CD4-positive, alpha-beta T cell (primary cell): ENCODE measurements around the gene MAN2A2. TPM values are rescaled to one million over a fixed set of nuclear protein-coding genes. Genes with fewer than 3 reads are reported as not detected.

Source experiments
- ATAC-seq: fragments of 200-7000 bp; cut with Tn5 transposase; one replicate; pipeline ENCODE4 v1.10.0; 2022; ENCODE audit warnings: mild to moderate bottlenecking; ENCODE audit not compliant: poor library complexity
- CTCF ChIA-PET: fragments of 350-600 bp; sonication (Branson Sonifier 250); formaldehyde crosslinking; loops from one replicate; lab custom pipeline; 2021; ENCODE audit warnings: antibody characterized with exemption, inconsistent platforms; lab: Charles Lee
- POLR2A ChIA-PET: fragments of 350-600 bp; sonication (Branson Sonifier 250); formaldehyde crosslinking; loops from one replicate; lab custom pipeline; 2021; ENCODE audit warnings: antibody characterized with exemption, inconsistent platforms; lab: Charles Lee
- DNase-seq, 14 experiments: peaks; one replicate each; pipeline ENCODE4 v3.0.0-alpha.2; 2013 to 2020; ENCODE audit warnings: mixed read lengths in 2 of 14
- H3K27ac ChIP-seq, 2 donors: one replicate each; pipeline versions ENCODE4 v1.5.1 to v1.7.0; 2013; ENCODE audit warnings: low read length in 2 of 2, low read depth in 1 of 2, mild to moderate bottlenecking in 1 of 2
- H3K27me3 ChIP-seq, 2 experiments: 1 replicate in 1 of 2; 2 replicates in 1 of 2; pipeline versions ENCODE4 v1.6.1 to v1.7.0; 2013; ENCODE audit warnings: low read length in 2 of 2, control low read depth in 1 of 2, mild to moderate bottlenecking in 1 of 2, moderate library complexity in 1 of 2; ENCODE audit not compliant: insufficient read depth in 2 of 2, control insufficient read depth in 1 of 2
- H3K36me3 ChIP-seq: one replicate; pipeline ENCODE4 v1.6.1; 2013; ENCODE audit warnings: low read length, control low read depth; ENCODE audit not compliant: insufficient read depth
- H3K4me1 ChIP-seq: one replicate; pipeline ENCODE4 v1.6.1; 2013; ENCODE audit warnings: low read length, control low read depth; ENCODE audit not compliant: insufficient read depth
- H3K4me3 ChIP-seq: one replicate; pipeline ENCODE4 v1.5.1; 2013; ENCODE audit warnings: mild to moderate bottlenecking, low read length, moderate library complexity
- H3K9me3 ChIP-seq, 2 experiments: 1 replicate in 1 of 2; 2 replicates in 1 of 2; pipeline versions ENCODE4 v1.6.1 to v1.7.0; 2013; ENCODE audit warnings: low read length in 2 of 2, mild to moderate bottlenecking in 2 of 2, control low read depth in 1 of 2, moderate library complexity in 1 of 2; ENCODE audit not compliant: control insufficient read depth in 1 of 2, insufficient read depth in 1 of 2
- H3K27ac Mint-ChIP-seq: one replicate; pipeline ENCODE4 v1.8.0; 2020; ENCODE audit warnings: mixed read lengths
- H3K27me3 Mint-ChIP-seq: one replicate; pipeline ENCODE4 v1.8.0; 2021; ENCODE audit warnings: mixed read lengths
- H3K36me3 Mint-ChIP-seq: one replicate; pipeline ENCODE4 v1.8.0; 2021; ENCODE audit warnings: low read depth, mixed read lengths
- H3K4me1 Mint-ChIP-seq: one replicate; pipeline ENCODE4 v1.8.0; 2021; ENCODE audit warnings: low read depth, mixed read lengths
- H3K4me3 Mint-ChIP-seq: one replicate; pipeline ENCODE4 v1.8.0; 2020; ENCODE audit warnings: mild to moderate bottlenecking, mixed read lengths
- H3K9me3 Mint-ChIP-seq: one replicate; pipeline ENCODE4 v1.8.0; 2020; ENCODE audit warnings: mixed read lengths
- CTCF ChIP-seq: fragments of 200-600 bp; IDR thresholded peaks from one replicate; pipeline ENCODE4 v1.8.0; 2022; ENCODE audit warnings: antibody characterized with exemption, mild to moderate bottlenecking
- intact Hi-C, 2 experiments: fragments of 100-400 bp; cut with DNase I in 1 of 2; cut with micrococcal nuclease in 1 of 2; formaldehyde crosslinking; loops; one replicate each; pipeline versions ENCODE4 v1.15.1 to v1.9.0; 2023 to 2025; cut with DNase I, micrococcal nuclease
- total RNA-seq, 174 experiments: library from RNA in 2 of 174; stranded (reverse) in 2 of 174; gene quantifications; one replicate each; pipeline ENCODE4 v1.2.3 and lab custom pipeline; 2021 to 2026

MAN2A2 gene
- total RNA-seq, 2 experiments from 2014 or later: 125 to 128 TPM

- Mint-ChIP-seq H3K4me1 (no peaks in the 10 kb centered on the region), H3K4me3 (no peak overlapping the region), H3K27me3 (no peaks in the 10 kb centered on the region), H3K9me3 (no peaks in the 10 kb centered on the region), H3K36me3 (peaks cover 22% of the 10 kb centered on the region), H3K27ac (no peak overlapping the region)
- no peaks in the 10 kb centered on the region for H3K27me3 ChIP-seq
- intact Hi-C loops: no loop called here
- CTCF ChIA-PET: no interaction called here
- no peak for TF ChIP-seq CTCF
- peaks cover 4% of the 10 kb centered on the region for H3K36me3 ChIP-seq
- no peaks in the 10 kb centered on the region for H3K4me1 ChIP-seq
- no peak for DNase-seq
- H3K9me3 ChIP-seq: no peaks in the 10 kb centered on the region
- H3K27ac ChIP-seq: no peak overlapping the region
- POLR2A ChIA-PET: no interaction called here
- no peak for ATAC-seq
- no peak overlapping the region for H3K4me3 ChIP-seq
Observed at GRCh38 chr15:90967206-90967605, 64.1 kb downstream of the MAN2A2 start.

- H3K4me3 ChIP-seq: no peak overlapping the region
- no peak overlapping the region for H3K4me3 Mint-ChIP-seq
- no peaks in the 10 kb centered on the region for H3K9me3 ChIP-seq
- H3K27ac Mint-ChIP-seq: no peak overlapping the region
- intact Hi-C loops: no loop called here
- POLR2A ChIA-PET: no interaction called here
- ATAC-seq (no peak), DNase-seq (no peak)
- no peak for TF ChIP-seq CTCF
- no peaks in the 10 kb centered on the region for H3K4me1 Mint-ChIP-seq
- no peaks in the 10 kb centered on the region for H3K27me3 ChIP-seq
- CTCF ChIA-PET: interaction anchor here (0.8 kb wide), 1 partner anchor 11 kb away, joined by 3 read pairs; no protein-coding TSS in a partner anchor
- no peaks in the 10 kb centered on the region for H3K36me3 ChIP-seq
- no peaks in the 10 kb centered on the region for H3K27me3 Mint-ChIP-seq
- no peaks in the 10 kb centered on the region for H3K4me1 ChIP-seq
- H3K27ac ChIP-seq: no peak overlapping the region
- H3K36me3 Mint-ChIP-seq: peaks cover 13% of the 10 kb centered on the region
- H3K9me3 Mint-ChIP-seq: no peaks in the 10 kb centered on the region
Observed at GRCh38 chr15:90968434-90968833, 65.3 kb downstream of the MAN2A2 start.

GRCh38 chr15:90970274-90970673 lies 67.2 kb downstream of the MAN2A2 start:
- no peak overlapping the region for H3K27ac ChIP-seq
- ChIA-PET POLR2A (no interaction called here), CTCF (no interaction called here)
- no peaks in the 10 kb centered on the region for H3K27me3 ChIP-seq
- Mint-ChIP-seq H3K36me3 (peaks cover 13% of the 10 kb centered on the region), H3K9me3 (no peaks in the 10 kb centered on the region), H3K4me1 (no peaks in the 10 kb centered on the region), H3K27me3 (no peaks in the 10 kb centered on the region), H3K27ac (no peak overlapping the region), H3K4me3 (no peak overlapping the region)
- no peaks in the 10 kb centered on the region for H3K9me3 ChIP-seq
- ATAC-seq: no peak
- H3K4me3 ChIP-seq: no peak overlapping the region
- TF ChIP-seq CTCF: no peak
- H3K36me3 ChIP-seq: no peaks in the 10 kb centered on the region
- H3K4me1 ChIP-seq: no peaks in the 10 kb centered on the region
- intact Hi-C loops: no loop called here
- DNase-seq: no peak
